ENCODE measurements around the gene IRS1.

IRS1 gene

DNA sequence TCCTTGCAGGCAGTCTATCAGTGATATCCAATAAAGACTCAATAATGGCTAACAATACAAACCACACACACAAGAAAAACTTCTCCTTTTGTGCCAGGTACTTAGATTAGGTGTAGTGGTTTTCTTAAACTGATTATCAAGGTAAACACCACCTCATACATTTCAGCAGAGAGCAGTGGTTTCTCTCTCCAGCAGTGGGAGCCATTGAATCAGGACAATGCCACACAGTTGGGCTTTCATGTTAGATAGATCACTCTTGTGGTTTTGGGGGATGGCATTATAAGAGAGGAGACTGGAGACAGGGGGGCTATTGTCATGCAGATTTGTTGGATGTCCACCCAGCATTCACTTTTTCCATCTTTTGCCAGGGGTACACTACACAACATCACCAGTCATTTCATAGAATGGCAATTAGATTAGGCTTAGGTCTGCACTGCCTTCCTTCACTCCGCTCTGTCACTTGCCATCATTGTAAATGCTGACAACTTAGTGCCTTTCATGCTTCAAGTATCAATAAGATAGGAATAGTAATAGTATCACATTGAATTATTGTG is 13.6 kb upstream of the IRS1 start:
- no peak for DNase-seq (ENCODE audit: low read depth in 3 of 3)

DNA sequence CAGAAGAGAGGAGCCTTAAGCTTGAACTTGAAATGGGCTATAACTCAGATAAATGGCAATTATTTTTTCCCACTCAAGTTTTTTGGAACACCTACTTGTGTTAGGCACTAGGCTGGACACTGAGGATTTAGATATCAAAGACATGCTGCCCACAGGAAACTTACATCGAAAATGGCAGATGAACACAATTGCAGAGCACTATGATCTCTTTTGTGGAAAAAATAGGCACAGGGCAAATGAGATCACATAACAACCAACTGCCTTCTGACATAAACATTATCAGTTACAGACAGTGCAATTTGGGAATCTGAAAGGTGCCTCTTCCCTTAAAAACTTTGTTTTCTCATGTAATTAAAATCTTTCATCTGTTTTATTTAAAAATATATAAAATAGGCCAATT is 3.8 kb upstream of the IRS1 start:
- no peak for DNase-seq (ENCODE audit: low read depth in 3 of 3)

DNA sequence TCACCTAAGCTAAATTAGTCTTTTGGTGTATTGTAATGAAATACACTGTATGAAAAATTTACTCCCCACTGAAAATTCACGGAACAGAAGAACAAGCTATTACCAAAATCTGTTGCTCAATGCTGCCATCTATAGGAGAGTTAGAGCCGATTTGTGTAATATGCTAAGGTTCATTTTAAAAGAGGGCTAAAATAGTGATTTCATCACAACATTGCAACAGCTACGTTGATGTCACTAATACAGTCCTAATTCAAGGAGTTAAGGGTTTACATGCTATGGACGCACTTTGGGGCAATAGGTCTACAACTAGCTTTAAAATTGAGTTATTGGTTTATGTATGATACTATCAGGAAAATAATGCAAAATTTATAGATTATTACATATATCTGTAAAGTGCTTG is 3.0 kb upstream of the IRS1 start:
- no peak for DNase-seq (ENCODE audit: low read depth in 3 of 3)

DNA sequence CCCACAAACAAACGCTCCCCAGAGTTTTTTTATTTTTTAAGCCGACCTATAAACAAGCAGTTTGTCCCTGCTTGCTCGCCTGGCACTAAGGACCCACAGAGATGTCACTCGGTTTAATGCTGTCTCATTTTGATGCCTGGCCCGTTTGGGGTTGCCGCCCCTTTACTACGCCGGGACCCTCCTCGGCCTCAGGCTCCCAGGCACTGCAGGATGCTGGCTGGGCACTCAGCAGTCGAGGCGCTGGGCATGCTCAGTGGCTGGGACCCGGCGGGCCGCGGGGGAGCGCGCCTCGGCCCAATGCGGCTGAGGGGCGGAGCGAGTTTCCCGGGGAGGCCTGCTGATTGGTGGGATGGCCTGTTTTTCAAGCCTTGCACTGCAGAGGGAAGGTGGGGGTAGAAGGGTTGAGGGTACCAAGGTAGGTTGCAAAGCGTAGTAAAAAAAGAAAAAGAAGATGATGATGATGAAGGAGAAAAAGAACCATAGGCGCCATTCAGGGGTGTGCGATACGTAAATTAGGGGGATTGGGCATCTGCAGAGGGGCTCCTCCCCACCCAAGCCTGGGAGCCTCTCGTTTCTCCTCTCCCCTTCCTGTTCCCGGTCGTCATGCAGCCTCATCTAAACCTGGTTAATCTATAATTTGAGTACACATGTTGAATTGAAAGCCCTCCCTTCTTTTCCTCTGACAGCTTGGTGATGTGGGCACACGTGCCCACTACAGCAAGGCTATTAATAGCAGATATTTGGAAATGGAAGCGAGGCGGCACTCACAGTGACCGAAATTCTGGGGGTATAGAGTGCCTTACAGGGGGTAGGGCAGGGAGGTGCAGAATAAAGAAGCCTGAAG is 1.5 kb upstream of the IRS1 start:
- DNase-seq (ENCODE audit: low read depth in 3 of 3) = peak; percentile 64 to 77 (median 72)

DNA sequence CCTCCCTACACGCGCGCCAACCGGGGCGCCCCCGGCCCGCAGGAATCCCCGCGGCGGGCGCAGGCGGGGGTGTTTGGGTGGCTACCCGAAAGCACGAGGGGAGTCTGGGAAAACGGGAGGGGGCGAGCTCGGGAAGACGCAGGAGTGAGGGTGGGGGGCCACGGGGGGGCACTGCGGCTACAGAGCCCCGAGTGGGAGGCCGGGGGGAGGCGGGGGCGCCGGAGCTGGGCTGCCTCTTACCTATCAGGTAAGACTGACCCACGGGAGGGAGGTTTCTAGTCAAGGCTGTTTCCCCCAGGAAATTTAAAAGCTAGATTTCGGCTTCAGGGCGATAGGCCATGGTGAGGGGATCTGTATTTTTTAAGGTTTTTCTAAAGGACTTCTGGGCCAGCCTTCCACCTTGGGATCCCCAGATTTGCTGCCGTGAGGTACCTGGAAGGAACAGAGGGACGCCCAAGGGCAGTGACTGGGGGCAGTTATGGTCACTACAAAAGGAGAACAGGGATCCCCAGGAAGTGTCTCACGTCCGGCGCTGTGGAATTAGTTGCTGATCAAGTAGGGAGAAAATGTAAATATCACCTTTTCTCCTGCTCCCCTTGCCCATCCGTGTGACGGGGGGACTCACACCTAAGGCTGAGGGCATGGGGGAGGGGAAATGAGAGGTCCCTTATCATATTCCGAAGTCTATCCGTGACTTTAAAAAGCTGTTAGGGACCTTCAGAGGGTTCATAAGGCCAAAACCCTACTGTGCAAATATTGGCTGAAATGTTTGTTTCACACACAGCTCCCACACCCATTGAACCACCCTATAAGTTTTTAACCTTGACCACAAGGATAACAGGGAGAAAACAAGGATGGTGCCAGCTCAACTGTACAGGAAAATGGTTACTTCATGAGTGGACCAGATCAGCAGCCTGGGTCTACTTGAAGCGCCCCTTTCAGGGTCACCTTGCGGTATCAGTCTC is 638 bp upstream of the IRS1 start:
- DNase-seq (ENCODE audit: low read depth in 3 of 3) = no peak

DNA sequence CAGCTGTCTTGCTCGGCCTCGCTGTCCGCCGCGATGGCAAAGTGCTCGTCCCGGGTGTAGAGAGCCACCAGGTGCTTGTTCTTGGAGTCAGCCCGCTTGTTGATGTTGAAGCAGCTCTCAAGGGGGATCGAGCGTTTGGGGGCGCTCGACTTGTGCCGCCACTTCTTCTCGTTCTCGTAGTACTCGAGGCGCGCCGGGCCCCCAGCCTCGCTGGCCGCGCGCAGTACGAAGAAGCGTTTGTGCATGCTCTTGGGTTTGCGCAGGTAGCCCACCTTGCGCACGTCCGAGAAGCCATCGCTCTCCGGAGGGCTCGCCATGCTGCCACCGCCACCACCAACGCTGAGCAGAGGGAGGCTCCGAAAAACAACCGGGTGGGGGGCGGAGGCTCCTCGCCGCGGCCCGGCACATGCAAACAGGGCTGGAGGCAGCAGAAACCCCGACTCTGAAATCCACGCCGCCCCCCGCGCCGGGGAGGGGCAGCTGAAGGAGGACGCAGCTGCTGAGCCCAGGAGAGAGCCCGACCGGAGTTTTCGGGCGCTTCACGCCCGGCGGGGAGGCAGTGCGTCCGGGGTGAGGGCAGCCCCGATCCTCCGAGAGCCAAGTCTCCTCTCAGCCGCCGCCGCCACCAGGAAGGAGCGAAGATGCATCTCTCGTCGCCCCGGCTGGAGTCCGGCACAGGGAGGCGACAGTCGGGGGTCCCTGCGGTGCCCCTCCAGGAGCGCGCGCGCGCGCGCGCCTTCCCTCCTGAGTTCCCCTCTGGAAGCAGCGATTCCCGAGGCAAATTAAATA is 1.0 kb downstream of the IRS1 start:
- DNase-seq (ENCODE audit: low read depth in 3 of 3) = peak in 1 of 3 experiments; percentile 29

DNA sequence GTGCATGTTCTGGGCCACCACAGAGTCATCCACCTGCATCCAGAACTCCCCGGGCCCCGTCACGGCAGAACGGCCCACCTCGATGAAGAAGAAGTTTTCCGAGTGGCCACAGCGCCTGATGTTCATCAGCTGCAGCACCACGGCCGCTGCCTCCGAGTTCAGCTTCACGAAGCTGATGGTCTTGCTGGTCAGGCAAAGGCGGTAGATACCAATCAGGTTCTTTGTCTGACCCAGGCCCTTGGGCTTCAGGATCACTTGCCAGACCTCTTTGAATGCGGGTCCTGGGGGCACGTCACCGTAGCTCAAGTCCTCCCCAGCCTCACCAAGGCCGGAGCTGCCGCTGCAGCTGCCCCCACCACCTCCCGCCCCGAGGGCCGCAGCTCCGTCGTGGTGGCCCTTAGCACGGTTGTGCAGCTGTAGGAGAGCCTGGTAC is 1.6 kb downstream of the IRS1 start:
- DNase-seq (ENCODE audit: low read depth in 3 of 3) = no peak

DNA sequence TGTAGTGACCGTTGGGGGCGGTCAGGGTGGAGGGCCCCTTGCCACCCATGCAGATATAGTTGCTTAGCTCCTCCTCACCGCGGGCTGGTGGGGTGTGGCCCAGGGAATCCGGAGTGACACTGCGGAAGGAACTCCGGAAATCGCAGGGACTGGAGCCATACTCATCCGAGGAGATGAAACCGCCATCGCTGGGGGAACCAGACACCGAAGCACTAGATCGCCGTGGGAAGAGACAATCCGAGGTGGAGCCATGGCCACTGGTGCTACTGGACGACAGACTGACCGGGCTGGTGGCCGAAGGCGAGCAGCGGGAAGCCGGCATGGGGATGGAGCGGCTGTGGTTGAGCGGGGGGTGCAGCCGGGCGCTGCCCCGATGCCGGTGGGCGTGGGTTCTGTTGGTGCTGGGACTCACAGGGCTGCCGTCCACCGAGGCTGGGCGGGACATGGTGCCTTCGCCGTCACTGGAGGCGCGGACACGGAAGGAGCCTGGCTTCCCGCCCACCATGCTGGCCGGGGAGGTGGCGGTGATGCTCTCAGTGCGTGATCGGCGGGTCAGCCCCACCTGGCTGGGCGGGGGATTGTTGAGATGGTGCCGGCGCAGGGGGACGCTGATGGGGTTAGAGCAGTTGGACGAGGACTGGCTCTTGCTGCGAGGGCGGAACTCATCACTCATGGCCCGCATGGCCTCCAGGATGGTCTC is 2.2 kb downstream of the IRS1 start:
- DNase-seq (ENCODE audit: low read depth in 3 of 3) = no peak

DNA sequence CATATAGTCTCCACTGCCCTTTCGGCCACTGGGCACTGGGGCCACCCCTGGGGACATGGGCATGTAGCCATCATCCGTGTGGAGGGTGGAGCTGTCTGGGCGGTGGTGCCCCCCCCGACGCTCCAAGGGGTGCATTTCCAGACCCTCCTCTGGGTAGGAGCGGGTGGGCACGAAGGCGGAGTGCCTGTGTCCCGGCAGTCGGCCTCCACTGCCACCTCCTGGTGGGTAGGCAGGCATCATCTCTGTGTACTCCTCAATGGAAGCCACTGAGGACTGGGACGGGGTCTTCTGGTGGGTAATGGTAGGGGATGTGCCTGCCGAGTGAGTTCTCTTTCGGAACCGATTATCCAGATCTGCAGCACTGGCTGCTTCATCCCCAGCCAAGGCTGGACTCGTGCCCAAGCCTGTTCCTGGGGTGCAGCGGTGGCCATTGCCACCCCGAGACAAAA is 2.8 kb downstream of the IRS1 start:
- no peak for DNase-seq (ENCODE audit: low read depth in 3 of 3)

DNA sequence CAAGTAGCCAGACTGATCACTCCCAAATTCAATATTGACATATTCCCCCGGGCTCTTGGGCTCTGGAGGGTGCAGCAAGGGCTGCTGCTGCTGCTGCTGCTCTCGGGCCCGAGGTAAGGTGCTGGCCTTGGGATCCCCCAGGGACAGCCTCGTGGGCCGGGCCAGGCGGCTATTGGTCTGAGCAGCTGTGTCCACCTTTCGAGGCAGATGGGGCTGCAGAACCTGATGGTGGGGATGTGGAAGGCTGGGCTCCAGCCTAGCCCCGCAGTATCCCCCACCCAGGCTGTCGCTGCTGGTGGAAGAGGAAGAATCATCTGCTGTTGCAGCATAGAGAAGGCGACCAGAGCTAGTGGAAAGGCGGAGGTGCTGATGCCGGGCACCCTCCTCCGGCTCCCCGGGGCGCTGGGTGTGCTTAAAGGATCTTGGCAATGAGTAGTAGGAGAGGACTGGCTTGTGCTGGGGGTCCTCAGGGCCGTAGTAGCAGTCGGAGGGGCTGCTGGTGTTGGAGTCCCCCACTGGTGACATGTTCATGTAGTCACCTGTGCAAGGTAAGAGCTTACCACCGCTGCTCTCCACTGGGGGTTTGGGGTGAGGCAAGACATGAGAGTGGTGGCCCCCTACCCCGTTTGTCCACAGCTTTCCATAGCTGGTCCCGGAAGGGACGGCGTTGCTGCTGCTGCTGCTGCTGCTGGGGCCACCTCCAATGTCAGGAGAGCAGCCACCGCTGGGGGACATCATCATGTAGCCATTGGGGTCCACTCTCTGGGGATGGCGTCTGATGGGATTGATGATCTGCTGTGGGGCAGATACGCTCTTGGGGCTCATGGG is 3.4 kb downstream of the IRS1 start:
- no peak for DNase-seq (ENCODE audit: low read depth in 3 of 3)

DNA sequence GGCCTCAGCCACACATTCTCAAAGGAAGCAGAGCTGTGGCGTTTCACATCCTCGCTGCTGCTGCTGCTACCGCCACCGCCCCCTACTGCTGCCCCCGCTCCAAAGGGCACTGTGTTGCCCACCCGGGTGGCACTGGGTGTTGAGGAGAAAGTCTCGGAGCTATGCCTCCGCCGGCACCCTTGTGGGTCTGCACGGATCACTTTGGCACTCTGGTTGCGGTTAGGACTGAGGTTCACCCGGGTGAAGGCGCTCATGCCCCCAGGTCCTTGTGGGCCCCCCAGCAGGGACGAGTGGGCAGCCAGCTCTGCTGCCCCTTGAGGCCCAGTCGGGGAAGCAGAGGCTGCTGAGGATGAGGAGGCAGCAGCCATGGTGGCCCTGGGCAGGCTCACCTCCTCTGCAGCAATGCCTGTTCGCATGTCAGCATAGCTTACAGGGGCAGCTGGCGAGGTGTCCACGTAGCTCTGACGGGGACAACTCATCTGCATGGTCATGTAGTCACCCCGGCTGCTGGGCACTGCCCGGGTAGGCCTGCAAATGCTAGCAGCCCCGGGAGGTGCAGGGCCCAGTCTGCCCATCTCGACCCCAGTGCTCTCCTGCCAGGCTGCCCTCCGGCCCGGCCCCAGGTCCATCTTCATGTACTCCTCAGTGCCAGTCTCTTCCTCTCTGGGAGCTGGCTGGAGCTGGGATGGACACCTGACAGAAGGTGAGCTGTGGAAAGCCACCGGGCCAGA is 4.2 kb downstream of the IRS1 start:
- DNase-seq (ENCODE audit: low read depth in 3 of 3) = no peak

DNA sequence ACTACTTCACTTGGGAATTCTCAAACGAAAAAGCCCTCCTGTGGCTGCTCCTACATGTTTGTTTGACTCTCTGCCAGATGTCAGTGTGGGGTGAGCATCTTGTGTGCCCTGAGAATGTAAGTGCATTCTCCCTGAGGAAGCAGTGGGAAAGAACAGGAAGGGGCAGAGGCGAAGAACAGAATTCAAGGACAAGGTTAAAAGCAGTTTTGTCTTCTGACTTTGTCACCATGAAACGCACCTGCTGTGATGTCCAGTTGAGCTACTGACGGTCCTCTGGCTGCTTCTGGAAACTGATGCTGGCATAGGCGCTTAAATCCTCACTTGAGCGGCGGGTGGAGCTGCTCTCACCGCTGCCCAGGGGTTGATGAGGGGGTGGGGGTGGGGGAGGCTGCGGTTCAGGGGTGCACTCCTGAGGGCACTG is 4.9 kb downstream of the IRS1 start:
- DNase-seq (ENCODE audit: low read depth in 3 of 3) = no peak

DNA sequence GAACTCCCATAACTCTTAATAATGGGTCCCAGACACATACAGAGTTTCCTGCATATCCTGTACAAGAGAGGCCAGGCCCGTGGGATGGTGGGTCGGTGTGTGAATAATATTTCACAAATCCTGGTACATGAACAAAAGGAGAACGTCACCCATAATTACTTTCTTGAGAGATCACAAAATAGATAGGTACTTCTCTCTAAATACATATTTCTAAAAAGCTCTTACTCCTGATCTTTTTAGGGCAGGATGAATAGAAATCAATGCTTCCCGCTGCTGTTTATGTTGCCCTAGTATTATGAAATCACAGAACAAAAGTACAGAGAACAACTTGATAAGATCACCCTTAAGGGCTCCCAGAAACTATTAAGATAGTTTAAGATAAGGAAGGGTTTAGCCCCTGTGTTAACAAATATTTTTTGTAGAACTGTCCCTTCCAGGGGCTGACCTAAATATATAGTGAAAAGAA is 5.4 kb downstream of the IRS1 start:
- DNase-seq (ENCODE audit: low read depth in 3 of 3) = no peak

DNA sequence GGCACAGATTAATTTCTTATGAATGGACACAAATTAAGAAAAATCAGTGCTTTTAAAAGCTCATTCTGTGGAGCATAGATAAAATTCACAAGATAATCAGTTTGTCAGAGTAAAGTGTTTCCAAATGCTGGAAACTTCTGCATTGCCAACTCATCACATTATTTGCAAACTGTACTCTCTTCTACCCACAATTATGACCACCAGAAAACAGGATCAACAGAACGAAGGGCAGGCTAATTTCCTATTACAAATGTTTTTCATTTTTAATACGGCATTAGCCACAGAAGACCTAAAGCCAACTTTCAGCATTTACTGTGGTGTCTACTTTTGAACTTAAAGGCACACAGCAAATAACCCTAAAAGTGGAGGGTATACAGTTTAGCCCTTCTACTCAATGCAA is 6.0 kb downstream of the IRS1 start:
- no peak for DNase-seq (ENCODE audit: low read depth in 3 of 3)

DNA sequence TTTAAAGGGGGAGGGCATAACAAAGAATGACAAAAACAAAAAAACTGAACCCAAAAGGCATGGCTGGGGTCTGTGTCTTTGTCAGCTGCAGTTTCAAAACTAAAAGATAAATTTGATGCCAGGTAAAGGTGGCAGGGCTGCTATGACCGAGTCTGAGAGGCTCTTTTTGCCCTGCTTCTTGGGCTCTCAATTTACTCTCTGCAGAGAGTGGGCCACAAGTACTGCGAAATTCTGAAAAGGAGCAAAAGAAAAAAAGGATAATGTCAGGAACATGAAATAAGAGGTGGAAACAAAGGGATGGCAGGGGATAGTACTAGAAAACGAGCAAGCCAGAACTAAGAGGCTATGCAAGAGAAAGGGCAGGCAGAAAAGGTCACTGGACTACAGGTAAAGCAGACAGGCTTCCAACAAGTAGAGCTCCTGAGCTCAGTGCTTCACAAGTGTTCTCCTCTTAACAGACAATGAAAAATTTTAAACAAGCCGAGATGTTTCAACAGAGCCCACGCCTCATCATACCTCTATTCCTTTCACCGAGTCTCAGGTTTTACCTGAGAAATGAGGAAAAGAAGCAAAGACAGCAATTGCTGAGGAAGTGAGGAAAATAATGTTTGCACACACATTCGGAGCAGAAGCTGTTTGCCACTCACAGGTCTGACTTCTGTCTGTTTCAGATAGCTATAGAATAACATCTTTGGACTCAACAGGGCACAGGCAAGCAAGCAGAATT is 7.3 kb downstream of the IRS1 start:
- no peak for DNase-seq (ENCODE audit: low read depth in 3 of 3)

DNA sequence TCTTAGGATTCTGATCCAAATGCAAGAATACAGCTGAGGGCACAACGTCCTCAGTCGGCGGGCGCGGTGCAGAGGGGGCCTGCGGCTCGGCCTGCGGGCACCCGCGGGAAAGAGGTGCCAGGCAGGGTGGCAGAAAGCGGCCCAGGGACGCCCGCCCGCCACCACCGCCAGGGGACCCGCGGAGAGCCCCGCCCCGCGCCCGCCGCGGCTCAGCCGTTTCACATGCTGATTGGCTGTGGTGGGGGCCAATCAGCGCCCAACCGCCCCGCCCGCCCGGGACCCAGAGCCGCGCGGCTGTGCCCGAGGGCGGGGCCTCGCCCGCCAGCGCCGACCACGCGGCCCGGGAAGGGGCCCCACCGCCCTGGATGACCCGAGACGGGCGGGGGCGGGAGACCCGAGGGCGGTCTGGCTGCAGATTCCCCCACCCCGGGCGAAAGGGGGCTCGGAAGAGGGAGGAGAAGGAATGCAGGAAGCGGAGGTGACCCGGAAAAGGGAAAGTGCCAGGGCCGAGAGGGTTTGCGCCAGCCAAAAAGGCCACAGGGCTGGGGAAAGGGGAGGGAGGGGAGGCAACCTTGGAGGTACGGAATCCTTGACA is 8.0 kb downstream of the IRS1 start:
- DNase-seq (ENCODE audit: low read depth in 3 of 3) = peak; percentile 89 to 92 (median 90)

DNA sequence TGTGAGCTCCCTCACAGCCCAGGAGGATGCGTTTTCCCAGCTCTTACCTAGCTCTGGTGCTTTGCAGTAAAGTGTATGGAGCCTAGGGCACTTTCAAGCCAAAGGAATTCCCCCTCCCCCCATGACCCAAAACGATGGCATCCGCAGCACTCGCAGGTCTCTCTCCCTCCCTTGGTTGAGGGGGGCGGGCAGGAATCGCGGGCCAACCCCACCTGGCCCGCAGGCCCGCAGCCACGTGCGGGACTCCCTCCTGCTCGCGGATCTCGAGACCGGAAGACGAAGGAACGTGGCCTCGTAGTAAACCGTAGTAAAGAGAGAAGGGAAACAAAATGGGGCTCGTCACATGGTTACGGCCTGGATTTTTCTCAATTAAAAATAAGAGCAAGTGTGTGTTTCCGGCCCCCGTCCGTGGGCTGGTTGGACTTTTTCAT is 8.5 kb downstream of the IRS1 start:
- DNase-seq (ENCODE audit: low read depth in 3 of 3) = peak in 1 of 3 experiments; percentile 41

DNA sequence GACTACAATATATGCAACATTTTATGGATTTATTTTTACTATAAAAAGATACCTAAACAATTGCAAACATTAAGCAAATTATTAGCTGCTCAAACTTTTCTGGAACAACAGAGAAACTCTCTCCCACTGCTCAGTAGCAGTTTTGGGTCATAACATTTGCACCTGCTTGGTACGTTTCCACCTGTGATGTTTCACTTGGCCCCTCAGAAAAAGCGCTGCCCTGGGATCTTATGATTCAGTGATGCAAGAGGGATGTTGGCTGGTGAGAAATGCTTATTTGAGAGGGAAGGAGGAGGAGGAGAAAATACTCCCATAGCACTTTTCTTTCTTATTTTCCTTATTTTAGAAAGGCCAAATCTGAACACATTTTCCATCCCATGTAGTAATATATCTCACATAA is 9.2 kb downstream of the IRS1 start:
- DNase-seq (ENCODE audit: low read depth in 3 of 3) = no peak
